Subcutaneous adipose tissue (tissue), 4 donors: Measurements from ENCODE around the gene NLRP13. TPM values are rescaled to one million over a fixed set of nuclear protein-coding genes. Genes with fewer than 3 reads are reported as not detected.

Experiments used
- CTCF ChIP-seq: fragments of 450-650 bp; IDR thresholded peaks from one replicate; pipeline ENCODE4 v1.5.1; 2016; ENCODE audit warnings: low read depth, mild to moderate bottlenecking, control low read depth, antibody characterized with exemption, moderate library complexity
- total RNA-seq, 4 donors: library from RNA; depleted of rRNA; stranded (reverse); fragments of >200 nt; gene quantifications; one replicate each; pipeline ENCODE4 v1.1.0, GENCODE V29; 2016

NLRP13 gene
- total RNA-seq, 4 donors from 2014 or later: not detected

- TF ChIP-seq CTCF: no peak
Observed at GRCh38 chr19:55898911-55899310, 33.2 kb downstream of the NLRP13 start.

- no peak for TF ChIP-seq CTCF
Observed at GRCh38 chr19:55882626-55883025, 49.5 kb downstream of the NLRP13 start.

GRCh38 chr19:55877211-55877610 lies 54.9 kb downstream of the NLRP13 start:
- no peak for TF ChIP-seq CTCF

- no peak for TF ChIP-seq CTCF
Observed at GRCh38 chr19:55870736-55871135, 61.4 kb downstream of the NLRP13 start.

- TF ChIP-seq CTCF: no peak
Observed at GRCh38 chr19:55867101-55867500, 65.0 kb downstream of the NLRP13 start.

GRCh38 chr19:55866521-55866920 lies 65.6 kb downstream of the NLRP13 start:
- no peak for TF ChIP-seq CTCF

GRCh38 chr19:55858969-55859368 lies 73.2 kb downstream of the NLRP13 start:
- no peak for TF ChIP-seq CTCF

- no peak for TF ChIP-seq CTCF
Observed at GRCh38 chr19:55858401-55858800, 73.7 kb downstream of the NLRP13 start.
